HG02678 (cell line): ENCODE results near the gene PRRT3.
A peak's percentile ranks its signal among the peaks of the same experiment; 100 is the strongest.
"Not testable (repeated sequence)": the region's sequence is repeated elsewhere in the genome, so short reads cannot be mapped to it uniquely, and the experiment has no call there.

Experiments
- ATAC-seq: cut with Tn5 transposase; IDR thresholded peaks from one replicate; pipeline ENCODE4 v1.9.1; 2021; ENCODE audit warnings: mild to moderate bottlenecking, moderate library complexity; ENCODE audit not compliant: unreplicated experiment

The PRRT3 gene

GRCh38 chr3:9899289-9899791 is 52.9 kb downstream of the PRRT3 start:
- ATAC-seq: no peak

GRCh38 chr3:9898467-9899241 is 53.6 kb downstream of the PRRT3 start:
- no peak for ATAC-seq

DNA sequence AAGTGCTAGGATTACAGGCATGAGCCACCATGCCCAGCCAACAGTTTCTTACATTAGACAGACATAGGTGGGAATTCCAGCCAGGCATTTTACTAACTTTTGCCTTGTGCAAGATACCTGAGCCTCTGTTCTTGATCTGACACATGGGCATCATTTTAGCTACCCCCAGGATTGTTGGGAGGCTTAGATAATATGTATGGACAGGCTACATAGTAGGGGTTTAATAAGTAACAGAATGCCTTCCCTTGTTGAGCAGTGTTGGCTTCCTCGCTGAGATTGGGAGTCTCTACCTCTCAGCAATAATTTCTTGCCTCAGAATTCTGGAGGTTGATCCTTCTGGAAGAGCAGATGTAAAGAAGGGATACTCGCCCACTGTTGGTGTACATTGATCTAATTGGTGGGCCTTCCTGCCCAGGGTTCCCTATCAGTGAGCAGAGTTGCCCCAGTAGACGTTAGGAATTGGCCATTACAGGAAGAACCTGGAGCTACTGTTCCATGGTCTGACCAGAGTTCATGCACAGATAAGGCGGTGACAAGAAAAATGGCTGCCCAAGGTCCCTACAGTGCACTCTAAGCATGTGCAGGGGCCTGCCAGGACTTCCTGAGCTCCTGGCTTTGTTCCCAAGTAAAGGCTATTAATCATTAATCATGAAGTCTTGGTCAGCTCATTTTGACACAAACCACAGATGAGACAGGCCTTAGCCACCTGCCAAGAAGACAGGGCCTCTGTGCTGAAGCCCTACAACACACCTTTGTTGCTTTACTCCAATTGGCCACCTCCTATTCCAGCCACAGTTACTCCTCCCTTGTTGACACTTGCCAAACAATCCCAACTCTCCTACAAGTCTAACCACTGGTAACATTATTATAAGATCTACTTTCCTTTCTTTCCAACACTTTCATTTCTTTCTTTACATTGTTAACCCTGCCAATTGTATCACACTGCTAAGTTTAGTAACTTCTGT is 54.5 kb downstream of the PRRT3 start:
- ATAC-seq: peak; percentile 65

DNA sequence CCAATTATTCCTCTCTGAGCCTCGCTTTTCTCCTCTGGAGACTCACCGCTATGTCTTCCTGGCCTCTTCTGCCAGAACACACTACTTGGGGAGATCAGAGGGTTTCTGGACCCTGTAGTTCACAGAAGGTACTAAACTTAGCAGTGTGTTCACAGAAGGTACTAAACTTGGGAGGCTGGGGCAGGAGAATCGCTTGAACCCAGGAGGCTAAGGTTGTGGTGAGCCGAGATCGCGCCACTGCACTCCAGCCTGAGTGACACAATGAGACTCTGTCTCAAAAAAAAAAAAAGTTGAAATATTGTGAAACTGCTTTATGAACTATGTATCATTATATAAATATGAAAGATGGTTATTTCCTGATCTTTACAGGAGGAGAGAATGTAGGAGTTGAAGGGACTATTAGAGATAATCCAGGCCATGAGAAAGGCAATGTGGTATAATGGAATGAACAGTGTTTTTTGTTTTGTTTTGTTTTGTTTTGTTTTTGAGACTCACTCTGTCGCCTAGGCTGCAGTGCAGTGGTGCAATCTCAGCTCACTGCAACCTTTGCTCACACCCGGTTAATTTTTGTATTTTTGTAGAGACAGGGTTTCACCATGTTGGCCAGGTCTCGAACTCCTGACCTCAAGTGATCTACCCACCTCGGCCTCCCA is 55.3 kb downstream of the PRRT3 start:
- not testable (repeated sequence) for ATAC-seq

- not testable (repeated sequence) for ATAC-seq
These were observed 56.5 kb downstream of the PRRT3 start for GRCh38 chr3:9895715-9896114.
